HG03342 (cell line): ENCODE results near the gene ZNF107.
"Not testable (repeated sequence)": the region's sequence is repeated elsewhere in the genome, so short reads cannot be mapped to it uniquely, and the experiment has no call there.

ENCODE experiments used
- ATAC-seq: cut with Tn5 transposase; IDR thresholded peaks from one replicate; pipeline ENCODE4 v1.9.1; 2021; ENCODE audit warnings: mild to moderate bottlenecking, moderate library complexity; ENCODE audit not compliant: unreplicated experiment

The ZNF107 gene

DNA sequence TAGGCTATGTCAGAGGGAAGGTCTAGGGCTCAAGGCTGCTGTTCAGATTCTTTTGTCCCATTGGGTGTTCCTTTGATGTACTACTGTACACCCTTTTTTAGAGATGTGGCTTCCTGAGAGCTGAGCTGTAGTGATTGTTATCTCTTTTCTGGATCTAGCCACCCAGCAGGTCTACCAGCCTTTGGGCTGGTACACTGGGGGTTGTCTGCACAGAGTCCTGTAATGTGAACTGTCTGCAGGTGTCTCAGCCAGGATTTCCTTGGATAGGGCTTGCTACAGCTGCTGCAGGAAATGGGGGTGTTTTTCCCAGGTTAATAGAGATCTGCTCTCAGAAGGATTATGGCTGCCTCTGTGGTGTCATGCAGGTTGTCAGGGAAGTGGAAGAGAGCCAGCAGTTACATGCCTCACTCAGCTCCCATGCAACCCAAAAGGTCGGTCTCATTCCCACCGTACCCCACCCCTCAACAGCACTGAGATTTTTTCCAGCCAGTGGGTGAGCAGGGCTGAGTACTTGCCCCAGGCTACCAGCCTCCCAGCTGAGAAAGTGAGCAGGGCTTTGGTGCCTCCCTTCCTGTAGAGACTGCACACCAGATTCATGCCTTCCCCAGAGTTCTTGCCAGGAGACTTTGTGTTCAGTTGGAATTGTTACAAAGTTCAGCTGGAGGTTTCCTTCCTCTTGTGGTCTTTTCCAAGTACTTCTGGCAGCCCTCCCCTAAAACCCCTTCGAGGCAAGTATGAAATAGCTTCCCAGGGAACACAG lies 63.3 kb downstream of the ZNF107 start:
- no peak for ATAC-seq

DNA sequence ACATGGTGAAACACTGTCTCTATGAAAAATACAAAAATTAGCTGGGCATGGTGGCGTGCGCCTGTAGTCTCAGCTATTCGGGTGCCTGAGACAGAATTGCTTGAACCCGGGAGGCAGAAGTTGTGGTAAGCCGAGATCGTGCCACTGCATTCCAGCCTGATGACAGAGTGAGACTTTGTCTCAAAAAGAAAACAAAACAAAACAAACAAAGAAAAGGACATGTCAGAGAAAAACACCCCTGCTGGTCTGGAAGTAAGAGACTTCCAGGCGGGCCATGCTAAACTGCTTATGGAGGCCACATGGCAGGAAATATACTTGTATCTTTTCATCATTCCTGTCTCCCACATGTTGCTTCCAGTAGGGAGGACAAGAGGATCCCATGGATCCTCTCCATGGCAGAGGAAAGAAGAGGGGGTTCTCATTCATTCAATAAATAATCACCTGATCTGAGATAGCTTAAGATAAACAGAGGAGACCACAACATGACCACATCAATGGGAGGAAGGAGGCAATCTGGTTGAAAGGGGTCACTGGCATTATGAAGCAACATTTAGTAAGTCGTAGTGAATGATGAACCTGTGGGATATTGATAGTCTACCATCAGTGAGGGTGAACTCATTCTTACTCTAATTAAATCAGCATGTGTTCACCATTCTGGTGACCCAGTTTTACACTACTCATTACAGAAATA lies 67.8 kb downstream of the ZNF107 start:
- ATAC-seq, result no peak

DNA sequence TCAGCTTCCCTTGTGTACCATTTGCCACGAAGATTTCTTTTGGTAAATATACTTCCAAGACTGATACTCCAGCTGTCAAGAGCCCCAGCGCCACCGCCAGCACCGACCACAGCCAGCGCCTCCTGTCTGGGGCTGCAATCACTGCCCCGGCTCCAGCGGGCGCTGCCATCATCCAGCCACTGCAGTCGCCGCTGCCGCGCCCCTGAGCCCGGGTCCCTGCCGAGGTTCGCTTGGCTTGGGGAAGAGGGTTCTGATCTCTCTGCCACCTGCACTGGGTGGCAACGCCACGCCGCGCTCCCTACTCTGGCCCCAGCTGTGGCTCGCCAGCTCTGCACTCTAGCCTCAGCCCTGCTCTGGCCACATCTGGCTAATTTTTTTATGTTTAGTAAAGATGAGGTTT lies 70.6 kb downstream of the ZNF107 start:
- ATAC-seq, result no peak

DNA sequence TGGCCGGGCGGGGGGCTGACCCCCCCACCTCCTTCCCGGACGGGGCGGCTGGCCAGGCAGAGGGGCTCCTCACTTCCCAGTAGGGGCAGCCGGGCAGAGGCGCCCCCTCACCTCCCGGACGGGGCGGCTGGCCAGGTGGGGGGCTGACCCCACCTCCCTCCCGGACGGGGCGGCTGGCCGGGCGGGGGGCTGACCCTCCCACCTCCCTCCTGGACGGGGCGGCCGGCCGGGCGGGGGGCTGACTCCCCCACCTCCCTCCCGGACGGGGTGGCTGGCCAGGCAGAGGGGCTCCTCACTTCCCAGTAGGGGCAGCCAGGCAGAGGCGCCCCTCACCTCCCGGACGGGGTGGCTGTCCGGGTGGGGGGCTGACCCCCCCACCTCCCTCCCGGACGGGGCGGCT lies 72.5 kb downstream of the ZNF107 start:
- not testable (repeated sequence) for ATAC-seq

DNA sequence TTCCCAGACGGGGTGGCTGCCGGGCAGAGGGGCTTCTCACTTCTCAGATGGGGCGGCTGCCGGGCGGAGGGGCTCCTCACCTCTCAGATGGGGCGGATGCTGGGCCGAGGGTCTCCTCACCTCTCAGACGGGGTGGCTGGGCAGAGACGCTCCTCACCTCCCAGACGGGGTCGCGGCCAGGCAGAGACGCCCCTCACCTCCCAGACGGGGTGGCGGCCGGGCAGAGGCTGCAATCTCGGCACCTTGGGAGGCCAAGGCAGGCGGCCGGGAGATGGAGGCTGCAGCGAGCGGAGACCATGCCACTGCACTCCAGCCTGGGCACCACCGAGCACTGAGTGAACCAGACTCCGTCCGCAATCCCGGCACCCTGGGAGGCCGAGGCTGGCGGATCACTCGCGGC lies 73.0 kb downstream of the ZNF107 start:
- not testable (repeated sequence) for ATAC-seq

DNA sequence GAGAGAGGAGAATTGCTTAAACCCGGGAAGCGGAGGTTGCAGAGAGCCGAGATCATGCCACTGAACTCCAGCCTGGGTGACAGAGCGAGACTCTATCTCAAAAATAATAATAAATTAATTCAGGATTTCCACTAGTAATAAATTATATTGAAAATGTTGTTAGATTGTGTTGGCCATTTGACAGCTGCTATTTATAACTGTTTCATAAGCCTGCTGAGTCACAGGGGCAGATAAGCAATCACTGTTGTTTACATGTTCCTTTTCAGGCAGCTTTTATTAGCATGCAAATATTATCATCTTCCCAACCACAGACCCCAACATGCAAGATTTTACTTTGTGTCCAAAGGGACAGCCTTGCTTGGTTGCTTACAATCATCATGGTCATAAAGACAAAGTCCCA lies 78.7 kb downstream of the ZNF107 start:
- no peak for ATAC-seq

DNA sequence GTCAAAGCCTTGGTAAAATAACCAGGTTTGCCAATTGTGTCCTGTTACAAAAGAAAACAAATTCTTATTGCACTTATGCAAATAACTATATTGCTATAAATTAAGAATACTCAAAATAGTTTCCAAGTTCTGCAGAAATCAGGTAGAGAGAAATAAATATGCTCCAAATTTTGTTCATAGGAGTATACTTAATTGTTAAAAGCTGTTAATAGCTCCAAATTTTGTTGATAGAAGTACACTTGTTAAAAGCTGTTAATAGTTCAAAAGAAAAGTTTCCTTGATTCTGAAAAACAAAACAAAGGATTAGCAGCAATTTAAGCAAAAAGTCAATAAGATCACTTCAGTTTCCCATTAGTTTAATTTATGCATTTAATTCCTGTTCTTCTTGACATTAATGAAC lies 81.9 kb downstream of the ZNF107 start:
- ATAC-seq, result no peak

DNA sequence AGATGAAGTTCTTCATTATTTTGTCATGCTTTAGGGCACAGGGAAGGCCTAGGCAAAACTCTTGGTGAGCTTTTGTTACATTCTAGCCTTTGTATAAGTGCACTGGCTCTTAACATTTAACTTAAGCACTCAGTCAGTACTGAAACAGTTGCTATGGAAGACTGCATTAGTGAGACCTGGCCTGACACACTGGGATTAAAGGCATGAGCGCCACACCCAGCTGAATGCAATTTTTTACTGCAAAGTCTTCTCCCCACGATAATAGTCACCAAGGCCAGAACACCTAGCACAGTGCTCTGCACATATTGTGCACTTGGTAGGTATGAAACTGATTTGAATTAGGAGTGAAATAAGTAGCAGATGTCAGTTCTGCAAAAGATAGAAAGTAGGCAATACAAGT lies 87.1 kb downstream of the ZNF107 start:
- no peak for ATAC-seq

DNA sequence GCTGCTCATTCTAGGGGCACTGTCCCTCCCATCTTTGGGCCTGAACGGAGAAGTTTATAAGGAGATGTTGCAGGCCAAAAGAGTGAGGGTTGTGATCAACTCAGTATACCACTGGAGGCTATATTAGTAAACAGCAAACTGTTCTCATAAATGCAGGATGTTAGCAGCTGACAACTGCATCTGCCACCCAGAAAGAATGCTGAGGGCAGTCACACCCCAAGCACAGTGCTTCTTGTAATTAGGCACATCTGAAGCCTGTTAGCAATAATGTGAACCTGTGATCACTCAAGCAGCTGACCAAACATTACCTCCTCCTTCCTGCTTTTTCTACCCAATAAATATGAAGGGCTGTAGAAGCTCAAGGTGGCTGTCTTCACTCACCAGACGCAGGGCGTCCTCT lies 89.9 kb downstream of the ZNF107 start:
- ATAC-seq, result no peak

DNA sequence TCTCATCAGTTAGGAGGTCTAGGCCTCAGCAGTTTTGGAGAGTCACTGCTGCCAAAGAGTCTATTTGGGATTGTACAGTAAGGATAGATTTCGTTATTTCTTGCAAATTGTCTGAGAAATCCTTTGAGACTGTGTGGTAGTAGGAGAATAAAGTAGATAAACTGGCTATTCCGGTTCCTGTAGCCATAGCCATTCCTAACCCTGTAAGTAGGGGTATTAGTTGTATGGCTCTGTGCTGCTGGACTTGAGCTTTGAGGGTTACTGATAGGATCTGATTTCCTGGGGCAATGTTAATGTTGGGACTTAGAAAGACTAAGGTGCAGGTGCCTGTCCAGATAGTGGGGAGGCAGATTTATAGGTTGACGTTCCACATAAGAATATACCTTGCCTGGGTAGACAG lies 92.2 kb downstream of the ZNF107 start:
- no peak for ATAC-seq
